IMR-90 (cell line): ENCODE data around the gene CLTA. TPM values are rescaled to one million over a fixed set of nuclear protein-coding genes. Genes with fewer than 3 reads are reported as not detected.

Source experiments
- ATAC-seq: fragments of 200-7000 bp; cut with Tn5 transposase; 2 replicates; pipeline ENCODE4 v1.9.1; 2020; ENCODE audit warnings: low read depth, mild to moderate bottlenecking, moderate library complexity
- BruUV-seq: library from RNA; stranded (reverse); fragments of 400-500 nt; replicated peaks from 2 replicates; lab custom pipeline; 2021; lab: Mats Ljungman, UMichigan
- CTCF ChIA-PET: fragments of 300-600 bp; formaldehyde crosslinking; extraction: SDS; loops from one replicate; lab custom pipeline; 2021; ENCODE audit warnings: antibody characterized with exemption; lab: Yijun Ruan, JAX
- POLR2A ChIA-PET: fragments of 300-600 bp; sonication (Branson Sonifier 250); formaldehyde crosslinking; loops from one replicate; lab custom pipeline; 2022; ENCODE audit warnings: antibody characterized with exemption; ENCODE audit not compliant: unreplicated experiment; lab: Charles Lee
- DNase-seq: peaks from one replicate; pipeline ENCODE4 v3.0.0; 2013
- H2AFZ ChIP-seq: replicated peaks from 2 replicates; pipeline ENCODE3; 2013; ENCODE audit warnings: low read length, mild to moderate bottlenecking; ENCODE audit not compliant: poor library complexity
- H2AK5ac ChIP-seq: 2 replicates; pipeline ENCODE4 v1.6.1; 2013; ENCODE audit warnings: low read depth, low read length, inconsistent platforms
- H2AK9ac ChIP-seq: replicated peaks from 2 replicates; pipeline ENCODE3; 2013; ENCODE audit warnings: mild to moderate bottlenecking, low read depth, low read length, moderate library complexity; ENCODE audit not compliant: poor library complexity
- H2BK120ac ChIP-seq: 2 replicates; pipeline ENCODE4 v1.6.1; 2013; ENCODE audit warnings: low read depth, low read length, inconsistent platforms
- H2BK15ac ChIP-seq: 3 replicates; pipeline ENCODE4 v1.6.1; 2013; ENCODE audit warnings: low read depth, low read length, inconsistent platforms
- H2BK20ac ChIP-seq: 2 replicates; pipeline ENCODE4 v1.6.1; 2013; ENCODE audit warnings: low read depth, mild to moderate bottlenecking, inconsistent platforms, low read length, moderate library complexity
- H2BK5ac ChIP-seq: 2 replicates; pipeline ENCODE4 v1.6.1; 2013; ENCODE audit warnings: mild to moderate bottlenecking, low read depth, low read length, inconsistent platforms; ENCODE audit not compliant: poor library complexity, severe bottlenecking
- H3K14ac ChIP-seq: replicated peaks from 2 replicates; pipeline ENCODE4 v1.6.1; 2013; ENCODE audit warnings: low read depth, low read length, inconsistent platforms
- H3K18ac ChIP-seq: 2 replicates; pipeline ENCODE4 v1.6.1; 2013; ENCODE audit warnings: low read depth, low read length, control low read depth
- H3K23ac ChIP-seq: 2 replicates; pipeline ENCODE4 v1.6.1; 2013; ENCODE audit warnings: low read depth, low read length, inconsistent platforms
- H3K27ac ChIP-seq: 2 replicates; pipeline ENCODE4 v1.5.1; 2013; ENCODE audit warnings: mild to moderate bottlenecking, control low read depth, low read length; ENCODE audit not compliant: insufficient read depth
- H3K27me3 ChIP-seq: 2 replicates; pipeline ENCODE4 v1.6.1; 2013; ENCODE audit warnings: low read length; ENCODE audit not compliant: control insufficient read depth, insufficient read depth
- H3K36me3 ChIP-seq: 2 replicates; pipeline ENCODE4 v1.6.1; 2013; ENCODE audit warnings: low read length, mixed read lengths; ENCODE audit not compliant: control insufficient read depth, insufficient read depth
- H3K4ac ChIP-seq: 2 replicates; pipeline ENCODE4 v1.6.1; 2013; ENCODE audit warnings: low read depth, low read length, inconsistent platforms
- H3K4me1 ChIP-seq: 2 replicates; pipeline ENCODE4 v1.6.1; 2013; ENCODE audit warnings: low read length, mixed read lengths; ENCODE audit not compliant: control insufficient read depth, insufficient read depth
- H3K4me2 ChIP-seq: 2 replicates; pipeline ENCODE4 v1.6.1; 2013; ENCODE audit warnings: low read depth, mild to moderate bottlenecking, control low read depth, low read length, moderate library complexity
- H3K4me3 ChIP-seq: 2 replicates; pipeline ENCODE4 v1.5.1; 2013; ENCODE audit warnings: low read depth, mild to moderate bottlenecking, control low read depth, low read length, moderate library complexity; ENCODE audit not compliant: insufficient read depth
- H3K56ac ChIP-seq: 2 replicates; pipeline ENCODE4 v1.6.1; 2013; ENCODE audit warnings: low read length, inconsistent platforms; ENCODE audit not compliant: insufficient read depth; ENCODE audit errors: extremely low read depth
- H3K79me1 ChIP-seq, 2 experiments: 2 replicates each; pipeline ENCODE4 v1.6.1; 2013; ENCODE audit warnings: low read length in 2 of 2, inconsistent platforms in 1 of 2, low read depth in 1 of 2
- H3K9ac ChIP-seq: 2 replicates; pipeline ENCODE4 v1.6.1; 2013; ENCODE audit warnings: low read depth, low read length, control low read depth
- H3K9me1 ChIP-seq: 2 replicates; pipeline ENCODE4 v1.6.1; 2013; ENCODE audit warnings: low read length, inconsistent platforms; ENCODE audit not compliant: insufficient read depth
- H3K9me3 ChIP-seq: 2 replicates; pipeline ENCODE4 v1.6.1; 2013; ENCODE audit warnings: low read length; ENCODE audit not compliant: control insufficient read depth, insufficient read depth
- H4K20me1 ChIP-seq: 2 replicates; pipeline ENCODE4 v1.6.1; 2013; ENCODE audit warnings: low read length, inconsistent platforms; ENCODE audit not compliant: insufficient read depth
- H4K5ac ChIP-seq: 2 replicates; pipeline ENCODE4 v1.6.1; 2013; ENCODE audit warnings: mild to moderate bottlenecking, low read depth, low read length, control low read depth
- H4K8ac ChIP-seq, 2 experiments: 2 replicates each; pipeline ENCODE4 v1.6.1; 2013; ENCODE audit warnings: low read depth in 2 of 2, low read length in 2 of 2, control low read depth in 1 of 2, inconsistent platforms in 1 of 2
- H4K91ac ChIP-seq: 2 replicates; pipeline ENCODE4 v1.6.1; 2013; ENCODE audit warnings: low read depth, low read length, inconsistent platforms; ENCODE audit not compliant: insufficient read depth
- FOS ChIP-seq: fragments of 150-350 bp; IDR thresholded peaks from 2 replicates; pipeline ENCODE4 v1.6.1; 2016; ENCODE audit warnings: low read depth, low read length
- MXI1 ChIP-seq: IDR thresholded peaks from 2 replicates; pipeline ENCODE4 v1.6.1; 2012; ENCODE audit warnings: low read depth, mild to moderate bottlenecking, low read length, moderate library complexity, borderline replicate concordance
- NFE2L2 ChIP-seq: fragments of 150-350 bp; IDR thresholded peaks from 2 replicates; pipeline ENCODE4 v1.6.1; 2016; ENCODE audit warnings: low read depth, mild to moderate bottlenecking, low read length
- POLR2A ChIP-seq: IDR thresholded peaks from 2 replicates; pipeline ENCODE4 v1.6.1; 2012; ENCODE audit warnings: mild to moderate bottlenecking, low read depth, low read length
- SMC3 ChIP-seq: fragments of 150-350 bp; IDR thresholded peaks from 2 replicates; pipeline ENCODE4 v1.6.1; 2016; ENCODE audit warnings: low read depth, mild to moderate bottlenecking, antibody characterized with exemption, low read length, moderate library complexity
- WGBS, 2 experiments: methylation state at CpG; one replicate each; pipeline versions ENCODE4 v1.1.5 to v1.1.7; 2013; ENCODE audit warnings: missing lambda C conversion rate in 2 of 2; ENCODE audit not compliant: insufficient read length in 1 of 2; ENCODE audit errors: extremely low coverage in 2 of 2; 5-methylcytosine and 5-hydroxymethylcytosine counted together
- dilution Hi-C: fragments of 300-500 bp; cut with HindIII; formaldehyde crosslinking; loops from one replicate; pipeline ENCODE4 v1.14.3; 2018; ENCODE audit warnings: low sequenced_read_pairs; ENCODE audit not compliant: unreplicated experiment
- in situ Hi-C: fragments of 300-500 bp; cut with MboI; formaldehyde crosslinking; loops from 3 replicates; pipeline ENCODE4 v1.14.3; 2019; ENCODE audit warnings: low sequenced_read_pairs, inconsistent platforms, mixed read lengths
- intact Hi-C: fragments of 100-400 bp; cut with micrococcal nuclease; formaldehyde crosslinking; loops from 2 replicates; pipeline ENCODE4 v1.10.0; 2022
- polyA plus RNA-seq, 3 experiments: library from polyadenylated mRNA; depleted of rRNA; stranded (reverse); fragments of >200 nt; gene quantifications; 2 replicates each; pipeline ENCODE4 v1.2.3, GENCODE V29; 2012; ENCODE audit warnings: low replicate concordance in 1 of 3
- total RNA-seq: library from RNA; depleted of rRNA; stranded (reverse); fragments of >200 nt; gene quantifications from 2 replicates; pipeline ENCODE4 v1.2.3, GENCODE V29; 2012

The CLTA gene
- total and polyA plus RNA-seq, 2 of the 4 experiments (the other 2 are of a cell fraction), result 133 to 246 TPM

DNA sequence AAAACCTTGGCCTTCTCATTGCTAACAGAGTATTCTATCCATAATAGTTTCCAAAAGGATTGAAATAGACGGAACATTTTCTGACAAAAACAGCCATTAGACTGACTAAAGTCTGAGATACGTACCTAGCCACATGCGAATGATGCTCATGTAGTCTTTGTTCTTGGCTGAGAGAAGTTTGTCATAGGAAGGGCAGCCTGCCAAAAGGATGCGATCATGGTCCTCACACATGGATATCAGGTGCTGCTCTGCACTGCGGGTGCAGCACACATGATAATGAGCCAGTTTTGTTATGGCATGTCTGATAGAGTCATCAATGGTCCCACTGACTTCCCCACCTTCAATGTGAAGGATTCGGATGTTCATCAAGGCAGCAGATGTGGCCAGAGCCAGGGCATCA lies 55.2 kb downstream of the CLTA start:
- Histone ChIP-seq H3K9me3 (no peaks in the 10 kb centered on the region), H3K36me3 (peaks cover 18% of the 10 kb centered on the region), H3K4me2 (no peak overlapping the region), H2BK120ac (no peak overlapping the region), H3K14ac (no peak overlapping the region), H4K20me1 (peaks cover 13% of the 10 kb centered on the region; the same call in 1 of the 2 replicates), H3K27ac (no peak overlapping the region), H3K4ac (no peak overlapping the region), H4K8ac (no peak overlapping the region), H3K4me3 (no peak overlapping the region), H2AK9ac (no peak overlapping the region), H4K5ac (no peak overlapping the region), H2BK5ac (no peak overlapping the region), H3K56ac (no peak overlapping the region), H2BK20ac (no peak overlapping the region), H3K9ac (no peak overlapping the region), H2AK5ac (no peak overlapping the region), H3K18ac (no peak overlapping the region), H3K79me1 (peaks cover 24 to 47% of the 10 kb centered on the region in 2 experiments), H4K91ac (no peak overlapping the region), H2BK15ac (no peak overlapping the region), H3K9me1 (peaks cover under 1% of the 10 kb centered on the region; the same call in 1 of the 2 replicates), H2AFZ (no peak overlapping the region), H3K4me1 (no peaks in the 10 kb centered on the region), H3K27me3 (no peaks in the 10 kb centered on the region), H3K23ac (no peak overlapping the region)
- dilution Hi-C loops (no loop called here), intact Hi-C loops (no loop called here), in situ Hi-C loops (loop anchor here (5.0 kb wide), 1 partner anchor 81 kb away; no protein-coding TSS in a partner anchor)
- TF ChIP-seq SMC3 (no peak), MXI1 (no peak), NFE2L2 (no peak), FOS (no peak), POLR2A (no peak)
- no TSS peak for BruUV-seq
- no CpG with 5 or more reads among the region's 6 CpGs for WGBS, 2 experiments
- ChIA-PET CTCF (no interaction called here), POLR2A (no interaction called here)
- DNase-seq, result peak; percentile 29
- no peak for ATAC-seq
